ENCODE measurements around the gene ACTG1.

Gene ACTG1

DNA sequence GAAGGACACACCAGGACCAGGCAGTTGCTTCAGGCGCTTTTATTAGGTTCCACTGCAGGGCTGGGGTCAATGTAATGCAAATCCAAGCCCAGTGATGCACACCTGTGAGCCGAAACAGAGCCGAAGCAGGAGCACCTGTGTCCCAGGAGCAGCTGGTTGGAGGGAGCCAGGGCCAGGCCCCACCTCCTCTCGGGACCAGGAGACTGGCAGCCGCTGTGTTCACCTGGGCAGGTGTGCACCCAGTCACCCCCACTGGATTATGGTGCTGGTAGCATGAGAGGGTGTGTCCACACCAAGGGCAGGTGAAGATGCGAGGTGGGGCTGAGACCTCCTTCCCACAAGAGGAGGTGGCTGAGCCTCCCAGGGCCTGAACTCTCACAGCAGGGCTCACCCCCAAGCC lies 44.3 kb upstream of the ACTG1 start:
- no peak for DNase-seq
- H3K36me3 ChIP-seq = peaks cover 24 to 53% (median 41%) of the 10 kb centered on the region in 3 donors
- H3K27me3 ChIP-seq = no peaks in the 10 kb centered on the region
- no peak overlapping the region for H3K4me3 ChIP-seq
- no peaks in the 10 kb centered on the region for H3K9me3 ChIP-seq
- H3K27ac ChIP-seq = peak overlapping the region; percentile 41 to 43
- peaks cover 0 to 34% (median 20%) of the 10 kb centered on the region in 4 donors for H3K4me1 ChIP-seq
- intact Hi-C loops (cut with DNase I; ENCODE audit: low total_unique reads) = no loop called here
- TF ChIP-seq, protein P1, sequence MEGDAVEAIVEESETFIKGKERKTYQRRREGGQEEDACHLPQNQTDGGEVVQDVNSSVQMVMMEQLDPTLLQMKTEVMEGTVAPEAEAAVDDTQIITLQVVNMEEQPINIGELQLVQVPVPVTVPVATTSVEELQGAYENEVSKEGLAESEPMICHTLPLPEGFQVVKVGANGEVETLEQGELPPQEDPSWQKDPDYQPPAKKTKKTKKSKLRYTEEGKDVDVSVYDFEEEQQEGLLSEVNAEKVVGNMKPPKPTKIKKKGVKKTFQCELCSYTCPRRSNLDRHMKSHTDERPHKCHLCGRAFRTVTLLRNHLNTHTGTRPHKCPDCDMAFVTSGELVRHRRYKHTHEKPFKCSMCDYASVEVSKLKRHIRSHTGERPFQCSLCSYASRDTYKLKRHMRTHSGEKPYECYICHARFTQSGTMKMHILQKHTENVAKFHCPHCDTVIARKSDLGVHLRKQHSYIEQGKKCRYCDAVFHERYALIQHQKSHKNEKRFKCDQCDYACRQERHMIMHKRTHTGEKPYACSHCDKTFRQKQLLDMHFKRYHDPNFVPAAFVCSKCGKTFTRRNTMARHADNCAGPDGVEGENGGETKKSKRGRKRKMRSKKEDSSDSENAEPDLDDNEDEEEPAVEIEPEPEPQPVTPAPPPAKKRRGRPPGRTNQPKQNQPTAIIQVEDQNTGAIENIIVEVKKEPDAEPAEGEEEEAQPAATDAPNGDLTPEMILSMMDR (IDR thresholded peaks at IDR 0.05) = no peak

DNA sequence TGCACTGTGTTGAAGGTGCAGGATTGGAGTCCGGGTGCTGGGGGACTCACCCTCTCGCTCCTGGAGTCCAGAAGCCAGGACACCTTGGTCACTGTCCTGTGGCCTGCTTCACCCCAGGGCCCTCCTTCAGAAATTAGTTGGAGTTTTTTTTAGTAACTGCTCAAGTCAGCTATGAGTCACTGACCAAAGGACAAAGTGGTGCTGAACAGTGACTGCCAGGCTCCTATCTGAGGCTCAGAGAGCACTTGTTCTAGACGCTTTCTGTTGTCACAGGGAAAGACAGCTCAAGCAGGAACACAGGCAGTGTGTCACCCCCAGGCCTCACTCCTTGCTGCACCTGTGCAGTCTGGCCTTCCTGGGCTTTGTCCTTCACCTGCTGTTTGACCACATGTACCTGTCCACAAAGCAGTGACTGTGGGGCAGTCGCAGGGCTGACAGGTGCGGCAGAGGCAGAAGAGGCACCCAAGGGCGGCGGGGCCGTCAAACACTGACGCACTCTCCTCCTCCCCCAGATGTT lies 43.6 kb upstream of the ACTG1 start:
- intact Hi-C loops (cut with DNase I; ENCODE audit: low total_unique reads) = no loop called here

DNA sequence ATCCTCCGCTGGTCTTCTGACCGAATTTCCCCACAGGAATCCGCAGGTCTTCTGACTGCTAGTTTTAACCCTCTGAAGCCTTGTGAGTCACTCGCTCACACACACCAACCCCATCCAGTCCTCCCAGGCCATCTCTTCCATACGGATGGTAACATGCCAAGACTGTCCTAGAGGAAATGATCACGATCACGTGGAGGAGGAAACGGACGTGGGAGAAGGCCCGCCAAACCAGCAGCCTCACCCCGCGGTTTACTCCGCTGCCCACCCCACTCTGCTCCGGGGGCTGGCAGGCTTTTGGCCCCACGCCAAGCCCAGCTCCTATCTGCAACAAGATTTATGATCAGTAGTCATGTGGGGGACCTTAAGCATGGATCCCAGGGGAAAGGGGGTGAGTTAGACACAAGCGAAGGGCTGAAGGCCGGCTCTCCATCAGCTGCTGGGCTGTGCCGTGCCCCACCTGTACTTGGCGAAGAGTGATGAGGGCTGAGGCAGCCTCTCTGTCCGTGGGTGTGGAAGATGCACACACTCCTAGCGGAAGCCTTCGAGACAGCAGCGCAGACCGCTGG lies 41.1 kb upstream of the ACTG1 start:
- intact Hi-C loops (cut with DNase I; ENCODE audit: low total_unique reads) = no loop called here
- Histone ChIP-seq H3K4me3 (peak overlapping the region; percentile 67 to 98), H3K36me3 (peaks cover 9 to 46% (median 32%) of the 10 kb centered on the region in 3 donors), H3K4me1 (peaks cover 0 to 41% (median 38%) of the 10 kb centered on the region in 4 donors), H3K27ac (peak overlapping the region; percentile 80 to 88), H3K9me3 (no peaks in the 10 kb centered on the region), H3K27me3 (no peaks in the 10 kb centered on the region)
- DNase-seq = peak in 1 of 2 donors; percentile 78
- TF ChIP-seq, protein P1 (IDR thresholded peaks at IDR 0.05) = no peak

More for the DNA sequence above, 43.6 kb upstream of the ACTG1 start:
- Histone ChIP-seq H3K4me3 (no peak overlapping the region), H3K27me3 (no peaks in the 10 kb centered on the region), H3K27ac (peak overlapping the region; percentile 41 to 43), H3K4me1 (peaks cover 0 to 34% (median 25%) of the 10 kb centered on the region in 4 donors), H3K36me3 (peaks cover 18 to 51% (median 41%) of the 10 kb centered on the region in 3 donors), H3K9me3 (no peaks in the 10 kb centered on the region)
- no peak for DNase-seq
- TF ChIP-seq, protein P1 (IDR thresholded peaks at IDR 0.05) = no peak

DNA sequence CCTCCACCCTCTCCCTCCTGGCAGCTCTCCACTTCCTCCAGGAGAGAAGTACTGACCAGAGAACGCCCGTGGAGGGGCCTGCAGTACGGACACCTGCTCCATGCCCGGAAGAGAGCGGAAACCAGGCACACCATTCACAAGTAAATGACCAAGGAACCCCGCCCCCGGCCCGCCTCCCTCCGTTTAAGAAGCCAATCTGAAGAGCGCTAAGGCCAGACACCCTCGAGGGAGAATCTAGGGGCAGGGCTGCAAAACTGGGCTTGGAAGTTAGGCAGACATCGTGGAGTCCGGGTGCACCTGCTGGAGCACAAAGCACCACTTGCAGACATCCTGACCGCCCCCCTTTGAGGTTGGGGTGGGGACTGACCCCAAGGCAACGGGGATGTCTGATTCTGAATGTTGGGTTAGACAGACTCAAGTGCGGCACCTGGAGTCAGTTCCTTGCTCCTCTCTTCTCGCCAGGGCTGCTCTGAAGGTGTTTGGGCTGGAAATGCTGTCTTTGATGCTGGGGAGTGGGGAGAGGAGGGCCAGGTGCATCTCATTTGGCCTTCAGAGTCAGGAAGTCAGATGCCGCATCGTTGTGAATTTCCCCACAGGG lies 40.5 kb upstream of the ACTG1 start:
- Histone ChIP-seq H3K4me3 (peak overlapping the region; percentile 67 to 98), H3K27me3 (no peaks in the 10 kb centered on the region), H3K36me3 (peaks cover 9 to 46% (median 32%) of the 10 kb centered on the region in 3 donors), H3K9me3 (no peaks in the 10 kb centered on the region), H3K4me1 (peaks cover 0 to 41% (median 38%) of the 10 kb centered on the region in 4 donors), H3K27ac (peak overlapping the region; percentile 80 to 88)
- intact Hi-C loops (cut with DNase I; ENCODE audit: low total_unique reads) = no loop called here
- TF ChIP-seq, protein P1 (IDR thresholded peaks at IDR 0.05) = no peak
- peak; percentile 87 to 89 for DNase-seq

DNA sequence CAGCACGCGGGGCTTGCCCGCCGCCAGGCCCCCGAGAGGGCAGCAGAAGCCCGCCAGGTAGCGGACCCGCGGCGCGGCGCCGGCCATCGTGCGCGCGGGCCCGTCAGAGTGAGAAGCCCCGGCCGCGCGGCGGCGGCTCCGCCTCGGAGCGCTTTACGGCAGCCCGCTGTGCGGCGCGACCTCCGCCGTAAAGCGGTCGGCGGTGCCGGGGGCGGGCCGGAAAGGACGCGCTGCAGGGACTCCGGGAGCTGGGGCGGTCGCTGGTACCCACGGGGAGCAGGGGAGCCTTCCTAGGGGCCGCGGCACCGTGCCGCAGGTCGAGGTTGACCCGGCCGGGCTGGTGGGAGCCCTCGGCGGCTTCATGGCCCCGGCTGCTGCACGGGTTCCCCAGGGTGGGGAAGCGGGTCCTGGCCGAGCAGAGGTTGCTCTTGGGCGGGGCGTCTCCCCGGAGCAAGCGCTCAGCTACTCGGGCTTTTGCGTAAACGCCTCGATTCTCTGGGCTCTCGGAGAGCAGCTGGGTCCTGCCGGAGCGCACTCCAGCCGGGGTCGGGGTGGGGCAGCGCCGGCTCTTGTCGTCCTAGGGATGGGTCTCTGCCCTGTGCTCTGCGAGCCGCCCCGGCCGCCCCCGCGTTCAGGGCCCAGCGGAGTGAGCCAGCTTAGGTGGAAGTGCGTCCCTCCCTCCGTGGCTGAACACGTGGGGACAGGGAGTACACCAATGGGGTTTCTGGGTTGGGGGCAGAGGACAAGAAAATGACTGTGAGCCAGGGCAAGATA lies 39.8 kb upstream of the ACTG1 start, which contains the start of gene FAAP100:
Gene FAAP100, minus strand, starts transcription at position 110 of the 774 bp plus-strand sequence. Its CDS starts 23 bp downstream, at position 87.
- intact Hi-C loops (cut with DNase I; ENCODE audit: low total_unique reads) = no loop called here
- peaks cover 16 to 46% (median 32%) of the 10 kb centered on the region in 3 donors for H3K36me3 ChIP-seq
- TF ChIP-seq, protein P1 (IDR thresholded peaks at IDR 0.05) = no peak
- H3K27me3 ChIP-seq = no peaks in the 10 kb centered on the region
- no peaks in the 10 kb centered on the region for H3K9me3 ChIP-seq
- peaks cover 0 to 41% (median 38%) of the 10 kb centered on the region in 4 donors for H3K4me1 ChIP-seq
- DNase-seq = peak; percentile 62 to 88
- peak within 1 kb of the TSS; percentile 80 to 88 for H3K27ac ChIP-seq
- H3K4me3 ChIP-seq = peak within 1 kb of the TSS; percentile 67 to 98

Data from tibial artery (tissue), 4 donors.